Left kidney (tissue), 2 donors: ENCODE measurements around the gene PACS1. TPM values are rescaled to one million over a fixed set of nuclear protein-coding genes. Genes with fewer than 3 reads are reported as not detected.

Experiments
- DNase-seq: peaks from one replicate; pipeline ENCODE4 v3.0.0-alpha.2; 2013
- polyA plus RNA-seq: library from polyadenylated mRNA; unstranded; fragments of 120-200 nt; gene quantifications from one replicate; pipeline ENCODE4 v1.2.1, GENCODE V29; 2013; ENCODE audit not compliant: insufficient read length

PACS1 gene
- polyA plus RNA-seq, 1 donor: 61.5 TPM

- DNase-seq: no peak
Measured at GRCh38 chr11:66183494-66184048, 113.5 kb downstream of the PACS1 start.

- no peak for DNase-seq
Measured at GRCh38 chr11:66184728-66185127, 114.7 kb downstream of the PACS1 start.

GRCh38 chr11:66186470-66186869 lies 116.4 kb downstream of the PACS1 start:
- no peak for DNase-seq

- DNase-seq: no peak
Measured at GRCh38 chr11:66187453-66187852, 117.4 kb downstream of the PACS1 start.

- no peak for DNase-seq
Measured at GRCh38 chr11:66188580-66188979, 118.5 kb downstream of the PACS1 start.

- no peak for DNase-seq
Measured at GRCh38 chr11:66189031-66189745, 119.1 kb downstream of the PACS1 start.

- DNase-seq: no peak
Measured at GRCh38 chr11:66190786-66191185, 120.7 kb downstream of the PACS1 start.

GRCh38 chr11:66192181-66192863 lies 122.2 kb downstream of the PACS1 start:
- DNase-seq: no peak

GRCh38 chr11:66194391-66194790 lies 124.3 kb downstream of the PACS1 start:
- DNase-seq: no peak

GRCh38 chr11:66195867-66196266 lies 125.8 kb downstream of the PACS1 start:
- DNase-seq: no peak

- no peak for DNase-seq
Measured at GRCh38 chr11:66203847-66204246, 133.8 kb downstream of the PACS1 start.

- DNase-seq: no peak
Measured at GRCh38 chr11:66204412-66204811, 134.3 kb downstream of the PACS1 start.

GRCh38 chr11:66207816-66208215 lies 137.7 kb downstream of the PACS1 start:
- DNase-seq: no peak

GRCh38 chr11:66211100-66211499 lies 141.0 kb downstream of the PACS1 start:
- DNase-seq: no peak

- DNase-seq: no peak
Measured at GRCh38 chr11:66216911-66217310, 146.8 kb downstream of the PACS1 start.

GRCh38 chr11:66218036-66218435 lies 148.0 kb downstream of the PACS1 start:
- no peak for DNase-seq

GRCh38 chr11:66218846-66219620 lies 149.0 kb downstream of the PACS1 start:
- no peak for DNase-seq

GRCh38 chr11:66219846-66220565 lies 149.9 kb downstream of the PACS1 start:
- DNase-seq: no peak

- DNase-seq: no peak
Measured at GRCh38 chr11:66220566-66220935, 150.5 kb downstream of the PACS1 start.

- no peak for DNase-seq
Measured at GRCh38 chr11:66221012-66221411, 150.9 kb downstream of the PACS1 start.

GRCh38 chr11:66221726-66222236 lies 151.7 kb downstream of the PACS1 start:
- DNase-seq: no peak
